Measurements from ENCODE around the gene MED13L.

Gene MED13L

GRCh38 chr12:116277467-116278278 is at the start of gene MED13L:
Gene MED13L, minus strand, starts transcription at chr12:116277693. Its CDS starts 562 bp downstream, at chr12:116277131.
- DNase-seq = peak; percentile 63

- DNase-seq = no peak
These were observed 47.8 kb upstream of the MED13L start for GRCh38 chr12:116325336-116325664.

- DNase-seq = no peak
These were observed 47.3 kb upstream of the MED13L start for GRCh38 chr12:116324654-116325335.

GRCh38 chr12:116323406-116324386 is 46.2 kb upstream of the MED13L start:
- DNase-seq = no peak

- no peak for DNase-seq
These were observed 44.4 kb upstream of the MED13L start for GRCh38 chr12:116321913-116322312.

GRCh38 chr12:116320791-116321217 is 43.3 kb upstream of the MED13L start:
- DNase-seq = no peak

GRCh38 chr12:116319898-116320621 is 42.6 kb upstream of the MED13L start:
- DNase-seq = no peak

- DNase-seq = no peak
These were observed 41.9 kb upstream of the MED13L start for GRCh38 chr12:116319233-116319897.

GRCh38 chr12:116318576-116319232 is 41.2 kb upstream of the MED13L start:
- no peak for DNase-seq

- DNase-seq = no peak
These were observed 40.6 kb upstream of the MED13L start for GRCh38 chr12:116317986-116318575.

GRCh38 chr12:116317139-116317538 is 39.6 kb upstream of the MED13L start:
- no peak for DNase-seq

- DNase-seq = no peak
These were observed 37.0 kb upstream of the MED13L start for GRCh38 chr12:116314477-116314876.

GRCh38 chr12:116313194-116313927 is 35.9 kb upstream of the MED13L start:
- no peak for DNase-seq

GRCh38 chr12:116310082-116310481 is 32.6 kb upstream of the MED13L start:
- no peak for DNase-seq

GRCh38 chr12:116309343-116309742 is 31.9 kb upstream of the MED13L start:
- DNase-seq = no peak

- DNase-seq = no peak
These were observed 31.2 kb upstream of the MED13L start for GRCh38 chr12:116308647-116309046.

GRCh38 chr12:116306968-116307367 is 29.5 kb upstream of the MED13L start:
- DNase-seq = no peak

GRCh38 chr12:116306506-116306905 is 29.0 kb upstream of the MED13L start:
- DNase-seq = no peak

GRCh38 chr12:116304621-116305020 is 27.1 kb upstream of the MED13L start:
- DNase-seq = no peak

- no peak for DNase-seq
These were observed 26.4 kb upstream of the MED13L start for GRCh38 chr12:116303929-116304328.

Data from DMS 273 treated with DMSO at 0.1 percent for 48 hours (cell line).